ENCODE measurements around the gene EPB41L4A.

GRCh38 chr5:112136773-112137172 lies 282.3 kb downstream of the EPB41L4A start:
- no peak for TF ChIP-seq GATA2 (IDR thresholded peaks at IDR 0.05; ENCODE audit: low read depth, low read length)
- no peak for TF ChIP-seq GATA3 (IDR thresholded peaks at IDR 0.05; ENCODE audit: low read depth, low read length)

Data from SH-SY5Y (cell line).